Panc1 (cell line): ENCODE results near the gene PFN3. TPM values are rescaled to one million over a fixed set of nuclear protein-coding genes. Genes with fewer than 3 reads are reported as not detected.

Experiments used
- ATAC-seq: fragments of 200-7000 bp; cut with Tn5 transposase; 2 replicates; pipeline ENCODE4 v1.9.1; 2020; ENCODE audit warnings: mild to moderate bottlenecking, moderate library complexity
- BruUV-seq: library from RNA; stranded (reverse); fragments of 400-500 nt; replicated peaks from 2 replicates; lab custom pipeline; 2021; lab: Mats Ljungman, UMichigan
- CTCF ChIA-PET: fragments of 300-600 bp; sonication (Branson Sonifier 250); formaldehyde crosslinking; loops from one replicate; lab custom pipeline; 2022; ENCODE audit warnings: antibody characterized with exemption; lab: Charles Lee
- POLR2A ChIA-PET: fragments of 300-600 bp; sonication (Branson Sonifier 250); formaldehyde crosslinking; loops from one replicate; lab custom pipeline; 2022; ENCODE audit warnings: antibody characterized with exemption; lab: Charles Lee
- DNase-seq: peaks from one replicate; pipeline ENCODE4 v3.0.0-alpha.2; 2010; ENCODE audit warnings: low read depth, low spot score
- H3K27ac ChIP-seq: 2 replicates; pipeline ENCODE4 v1.5.1; 2011; ENCODE audit warnings: mild to moderate bottlenecking, low read length, inconsistent platforms
- H3K27me3 ChIP-seq: fragments of 200-500 bp; sonication (Bioruptor generic); 2 replicates; pipeline ENCODE4 v1.6.0; 2014; ENCODE audit warnings: low read length, inconsistent platforms; ENCODE audit not compliant: control insufficient read depth, insufficient read depth
- H3K36me3 ChIP-seq: fragments of 200-500 bp; sonication (Bioruptor generic); 2 replicates; pipeline ENCODE4 v1.5.1; 2014; ENCODE audit warnings: inconsistent platforms, mild to moderate bottlenecking, low read length, moderate library complexity; ENCODE audit not compliant: control insufficient read depth, insufficient read depth
- H3K4me1 ChIP-seq: 2 replicates; pipeline ENCODE4 v1.5.1; 2011; ENCODE audit warnings: inconsistent platforms, mild to moderate bottlenecking, low read length, moderate library complexity; ENCODE audit not compliant: control insufficient read depth, insufficient read depth
- H3K4me3 ChIP-seq, 2 experiments: 2 replicates each; pipeline ENCODE4 v1.5.1; 2011 to 2012; ENCODE audit warnings: low read depth in 2 of 2, low read length in 2 of 2, mild to moderate bottlenecking in 2 of 2, inconsistent platforms in 1 of 2, moderate library complexity in 1 of 2
- H3K9me3 ChIP-seq: fragments of 200-500 bp; sonication (Bioruptor generic); 2 replicates; pipeline ENCODE4 v1.5.1; 2014; ENCODE audit warnings: low read depth, mild to moderate bottlenecking, inconsistent platforms, low read length, moderate library complexity; ENCODE audit not compliant: control insufficient read depth, insufficient read depth
- POLR2AphosphoS5 ChIP-seq: IDR thresholded peaks from 2 replicates; pipeline ENCODE4 v1.6.1; 2012; ENCODE audit warnings: mild to moderate bottlenecking, low read depth, low read length, moderate library complexity
- SIN3A ChIP-seq: IDR thresholded peaks from 2 replicates; pipeline ENCODE4 v1.6.1; 2012; ENCODE audit warnings: low read depth, mild to moderate bottlenecking, low read length, moderate library complexity, borderline replicate concordance; ENCODE audit not compliant: insufficient read depth
- TCF7L2 ChIP-seq: IDR thresholded peaks from 2 replicates; pipeline ENCODE4 v1.6.1; 2011; ENCODE audit warnings: mild to moderate bottlenecking, low read depth, low read length, inconsistent platforms
- in situ Hi-C: cut with HindIII; loops from 2 replicates; pipeline ENCODE4 v1.10.0; 2016; ENCODE audit warnings: low sequenced_read_pairs, low pct_unique_long_range_greater_than_20kb
- intact Hi-C: fragments of 100-400 bp; cut with micrococcal nuclease; formaldehyde crosslinking; loops from one replicate; pipeline ENCODE4 v1.10.0; 2022; ENCODE audit not compliant: unreplicated experiment
- total RNA-seq: library from RNA; stranded (reverse); gene quantifications from one replicate; pipeline ENCODE4 v1.2.1, GENCODE V29; 2021; ENCODE audit not compliant: unreplicated experiment
- TF ChIP-seq, protein P1 (sequence below), 2 experiments: IDR thresholded peaks; 2 replicates each; pipeline ENCODE4 v1.6.1; 2011 to 2012; ENCODE audit warnings: low read depth in 2 of 2, control low read depth in 1 of 2, low read length in 1 of 2, mild to moderate bottlenecking in 1 of 2, moderate library complexity in 1 of 2; ENCODE audit not compliant: insufficient read depth in 1 of 2
- TF ChIP-seq, protein P2 (sequence below): fragments of 450-650 bp; IDR thresholded peaks from 2 replicates; pipeline ENCODE4 v1.5.1; 2017; ENCODE audit warnings: mild to moderate bottlenecking

Gene PFN3
- total RNA-seq, 1 experiment from 2014 or later, result not detected

DNA sequence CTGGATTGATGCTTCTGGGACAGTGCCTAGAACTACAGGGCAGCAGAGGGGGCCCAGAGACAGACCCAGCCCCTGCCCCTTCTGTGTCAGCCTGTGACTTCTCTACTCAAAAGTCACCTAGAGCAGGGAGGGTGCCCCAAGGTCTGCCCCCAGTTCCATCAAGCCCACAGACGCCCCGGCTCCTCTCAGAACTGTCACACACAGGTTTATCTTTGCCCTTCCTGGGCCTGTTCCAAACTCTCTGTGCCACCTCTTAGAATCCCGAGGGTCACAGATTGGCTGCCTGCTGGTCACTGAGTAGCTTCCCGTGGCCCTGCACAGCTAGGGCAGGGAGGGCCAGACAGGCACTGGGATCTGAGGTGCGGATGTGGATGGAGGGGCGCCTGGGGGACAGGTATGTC lies 41.0 kb downstream of the PFN3 start:
- Histone ChIP-seq H3K27me3 (no peaks in the 10 kb centered on the region), H3K4me1 (peaks cover 12% of the 10 kb centered on the region), H3K27ac (no peak overlapping the region), H3K4me3 (no peak overlapping the region), H3K36me3 (no peaks in the 10 kb centered on the region), H3K9me3 (no peaks in the 10 kb centered on the region)
- intact Hi-C loops, result no loop called here
- ATAC-seq, result no peak
- no TSS peak for BruUV-seq
- CTCF ChIA-PET, result no interaction called here
- in situ Hi-C loops, result no loop called here
- TF ChIP-seq, protein P1, sequence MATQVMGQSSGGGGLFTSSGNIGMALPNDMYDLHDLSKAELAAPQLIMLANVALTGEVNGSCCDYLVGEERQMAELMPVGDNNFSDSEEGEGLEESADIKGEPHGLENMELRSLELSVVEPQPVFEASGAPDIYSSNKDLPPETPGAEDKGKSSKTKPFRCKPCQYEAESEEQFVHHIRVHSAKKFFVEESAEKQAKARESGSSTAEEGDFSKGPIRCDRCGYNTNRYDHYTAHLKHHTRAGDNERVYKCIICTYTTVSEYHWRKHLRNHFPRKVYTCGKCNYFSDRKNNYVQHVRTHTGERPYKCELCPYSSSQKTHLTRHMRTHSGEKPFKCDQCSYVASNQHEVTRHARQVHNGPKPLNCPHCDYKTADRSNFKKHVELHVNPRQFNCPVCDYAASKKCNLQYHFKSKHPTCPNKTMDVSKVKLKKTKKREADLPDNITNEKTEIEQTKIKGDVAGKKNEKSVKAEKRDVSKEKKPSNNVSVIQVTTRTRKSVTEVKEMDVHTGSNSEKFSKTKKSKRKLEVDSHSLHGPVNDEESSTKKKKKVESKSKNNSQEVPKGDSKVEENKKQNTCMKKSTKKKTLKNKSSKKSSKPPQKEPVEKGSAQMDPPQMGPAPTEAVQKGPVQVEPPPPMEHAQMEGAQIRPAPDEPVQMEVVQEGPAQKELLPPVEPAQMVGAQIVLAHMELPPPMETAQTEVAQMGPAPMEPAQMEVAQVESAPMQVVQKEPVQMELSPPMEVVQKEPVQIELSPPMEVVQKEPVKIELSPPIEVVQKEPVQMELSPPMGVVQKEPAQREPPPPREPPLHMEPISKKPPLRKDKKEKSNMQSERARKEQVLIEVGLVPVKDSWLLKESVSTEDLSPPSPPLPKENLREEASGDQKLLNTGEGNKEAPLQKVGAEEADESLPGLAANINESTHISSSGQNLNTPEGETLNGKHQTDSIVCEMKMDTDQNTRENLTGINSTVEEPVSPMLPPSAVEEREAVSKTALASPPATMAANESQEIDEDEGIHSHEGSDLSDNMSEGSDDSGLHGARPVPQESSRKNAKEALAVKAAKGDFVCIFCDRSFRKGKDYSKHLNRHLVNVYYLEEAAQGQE (IDR thresholded peaks at IDR 0.05; ENCODE audit: insufficient read depth in 1 of 2, low read depth in 2 of 2, low read length in 1 of 2), result no peak
- TF ChIP-seq POLR2AphosphoS5, result no peak
- TF ChIP-seq, protein P2, sequence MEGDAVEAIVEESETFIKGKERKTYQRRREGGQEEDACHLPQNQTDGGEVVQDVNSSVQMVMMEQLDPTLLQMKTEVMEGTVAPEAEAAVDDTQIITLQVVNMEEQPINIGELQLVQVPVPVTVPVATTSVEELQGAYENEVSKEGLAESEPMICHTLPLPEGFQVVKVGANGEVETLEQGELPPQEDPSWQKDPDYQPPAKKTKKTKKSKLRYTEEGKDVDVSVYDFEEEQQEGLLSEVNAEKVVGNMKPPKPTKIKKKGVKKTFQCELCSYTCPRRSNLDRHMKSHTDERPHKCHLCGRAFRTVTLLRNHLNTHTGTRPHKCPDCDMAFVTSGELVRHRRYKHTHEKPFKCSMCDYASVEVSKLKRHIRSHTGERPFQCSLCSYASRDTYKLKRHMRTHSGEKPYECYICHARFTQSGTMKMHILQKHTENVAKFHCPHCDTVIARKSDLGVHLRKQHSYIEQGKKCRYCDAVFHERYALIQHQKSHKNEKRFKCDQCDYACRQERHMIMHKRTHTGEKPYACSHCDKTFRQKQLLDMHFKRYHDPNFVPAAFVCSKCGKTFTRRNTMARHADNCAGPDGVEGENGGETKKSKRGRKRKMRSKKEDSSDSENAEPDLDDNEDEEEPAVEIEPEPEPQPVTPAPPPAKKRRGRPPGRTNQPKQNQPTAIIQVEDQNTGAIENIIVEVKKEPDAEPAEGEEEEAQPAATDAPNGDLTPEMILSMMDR, result no peak
- POLR2A ChIA-PET, result no interaction called here
- DNase-seq, result no peak

DNA sequence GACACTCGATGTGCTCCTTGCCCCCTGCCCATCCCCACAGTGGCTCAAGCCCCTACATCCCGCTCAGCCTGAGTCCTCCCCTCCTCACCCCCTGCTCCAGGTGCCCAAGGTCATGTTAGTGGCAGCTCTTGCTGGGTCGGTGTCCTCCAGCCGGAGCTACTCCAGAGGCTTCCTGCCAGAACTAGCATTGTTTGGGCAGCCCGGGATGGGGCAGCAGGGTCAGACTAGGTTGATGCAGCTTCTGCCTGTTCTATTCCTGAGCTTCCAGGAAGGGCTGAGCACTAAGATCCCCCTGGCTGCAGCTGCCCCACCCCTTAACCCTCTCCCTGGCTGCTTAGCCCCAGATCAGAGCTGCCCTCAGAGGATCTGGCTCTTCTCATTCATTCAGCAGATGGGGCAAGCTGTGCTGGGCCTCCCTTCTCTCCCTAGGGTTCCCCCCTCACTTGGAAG lies 42.1 kb downstream of the PFN3 start:
- Histone ChIP-seq H3K27me3 (no peaks in the 10 kb centered on the region), H3K4me3 (peak overlapping the region in 1 of 2 experiments; percentile 36; a peak in 1 of 4 replicates), H3K4me1 (peaks cover 4% of the 10 kb centered on the region; the same call in 1 of the 2 replicates), H3K36me3 (no peaks in the 10 kb centered on the region), H3K9me3 (no peaks in the 10 kb centered on the region), H3K27ac (no peak overlapping the region)
- ChIA-PET POLR2A (no interaction called here), CTCF (interaction anchor here (0.6 kb wide), 1 partner anchor 32 kb away, joined by 3 read pairs; no protein-coding TSS in a partner anchor)
- TF ChIP-seq, protein P2, result no peak
- no peak for TF ChIP-seq POLR2AphosphoS5
- TF ChIP-seq TCF7L2, result no peak
- TF ChIP-seq SIN3A, result no peak
- TF ChIP-seq, protein P1 (IDR thresholded peaks at IDR 0.05; ENCODE audit: insufficient read depth in 1 of 2, low read depth in 2 of 2, low read length in 1 of 2), result no peak
- no peak for ATAC-seq
- in situ Hi-C loops, result no loop called here
- no TSS peak for BruUV-seq
- intact Hi-C loops, result no loop called here
- no peak for DNase-seq
